H1 (cell line): Measurements from ENCODE around the gene EPS8. TPM values are rescaled to one million over a fixed set of nuclear protein-coding genes. Genes with fewer than 3 reads are reported as not detected.

Source experiments
- CTCF ChIA-PET: fragments of 300-600 bp; sonication (Branson Sonifier 250); formaldehyde crosslinking; loops from one replicate; lab custom pipeline; 2021; ENCODE audit not compliant: partially characterized antibody; lab: Charles Lee
- POLR2A ChIA-PET: fragments of 300-600 bp; sonication (Branson Sonifier 250); formaldehyde crosslinking; loops from one replicate; lab custom pipeline; 2021; ENCODE audit warnings: inconsistent platforms; ENCODE audit not compliant: partially characterized antibody; lab: Charles Lee
- DNase-seq, 2 experiments: peaks; one replicate each; pipeline versions ENCODE4 v3.0.0 to v3.0.0-alpha.2; 2010 to 2022; ENCODE audit warnings: low spot score in 2 of 2, low read depth in 1 of 2, mixed read lengths in 1 of 2
- FAIRE-seq: peaks from 2 replicates; lab custom pipeline; 2011; peaks lifted over from hg19 to GRCh38; lab: Jason Lieb, UNC
- H2AFZ ChIP-seq: 2 replicates; pipeline ENCODE4 v1.8.1; 2012; ENCODE audit warnings: low read length, inconsistent platforms
- H2AK5ac ChIP-seq: 2 replicates; pipeline ENCODE4 v1.6.1; 2013; ENCODE audit warnings: low read depth, low read length
- H2BK120ac ChIP-seq: replicated peaks from 2 replicates; pipeline ENCODE3; 2013; ENCODE audit warnings: low read depth, low read length, inconsistent platforms
- H2BK12ac ChIP-seq: 2 replicates; pipeline ENCODE4 v1.6.1; 2013; ENCODE audit warnings: low read depth, low read length
- H2BK15ac ChIP-seq: 2 replicates; pipeline ENCODE4 v1.6.1; 2013; ENCODE audit warnings: low read length
- H2BK20ac ChIP-seq: 2 replicates; pipeline ENCODE4 v1.6.1; 2013; ENCODE audit warnings: low read length
- H2BK5ac ChIP-seq: 2 replicates; pipeline ENCODE4 v1.6.1; 2013; ENCODE audit warnings: low read depth, low read length
- H3K14ac ChIP-seq: 2 replicates; pipeline ENCODE4 v1.6.1; 2013; ENCODE audit warnings: inconsistent platforms; ENCODE audit not compliant: insufficient read length
- H3K18ac ChIP-seq: 2 replicates; pipeline ENCODE4 v1.6.1; 2013; ENCODE audit warnings: low read length; ENCODE audit errors: extremely low read depth
- H3K23ac ChIP-seq: 2 replicates; pipeline ENCODE4 v1.6.1; 2013; ENCODE audit warnings: inconsistent platforms; ENCODE audit not compliant: insufficient read length
- H3K23me2 ChIP-seq: 2 replicates; pipeline ENCODE4 v1.6.1; 2013; ENCODE audit warnings: low read depth, low read length
- H3K27ac ChIP-seq: 2 replicates; pipeline ENCODE4 v1.6.1; 2011; ENCODE audit warnings: low read depth, low read length, inconsistent platforms
- H3K27me3 ChIP-seq, 4 experiments: replicated peaks in 1 of 4; 1 replicate in 1 of 4; 2 replicates in 3 of 4; pipeline versions ENCODE4 v1.6.1 to v1.8.1; 2011 to 2013; ENCODE audit warnings: low read length in 3 of 4, mild to moderate bottlenecking in 3 of 4, inconsistent platforms in 2 of 4, mixed read lengths in 2 of 4, moderate library complexity in 1 of 4; ENCODE audit not compliant: control insufficient read depth in 3 of 4, insufficient read depth in 3 of 4; ENCODE audit errors: extremely low read depth in 1 of 4
- H3K36me3 ChIP-seq, 4 experiments: 2 replicates each; pipeline versions ENCODE4 v1.6.1 to v1.8.1; 2011 to 2013; ENCODE audit warnings: mild to moderate bottlenecking in 4 of 4, low read length in 3 of 4, moderate library complexity in 2 of 4, control low read depth in 1 of 4, inconsistent platforms in 1 of 4; ENCODE audit not compliant: insufficient read depth in 4 of 4, control insufficient read depth in 2 of 4
- H3K4ac ChIP-seq: replicated peaks from 2 replicates; pipeline ENCODE3; 2013; ENCODE audit warnings: low read length, low read depth, mixed read lengths, inconsistent platforms; ENCODE audit not compliant: insufficient read length
- H3K4me1 ChIP-seq, 4 experiments: replicated peaks in 1 of 4; 1 replicate in 1 of 4; 2 replicates in 3 of 4; pipeline versions ENCODE4 v1.6.1 to v1.8.1; 2011 to 2013; ENCODE audit warnings: low read length in 3 of 4, inconsistent platforms in 2 of 4, mixed read lengths in 1 of 4; ENCODE audit not compliant: insufficient read depth in 4 of 4, control insufficient read depth in 3 of 4
- H3K4me2 ChIP-seq, 2 experiments: 2 replicates each; pipeline versions ENCODE4 v1.6.1 to v1.8.1; 2011 to 2013; ENCODE audit warnings: low read depth in 2 of 2, low read length in 2 of 2, control low read depth in 1 of 2, inconsistent platforms in 1 of 2, mild to moderate bottlenecking in 1 of 2; ENCODE audit not compliant: insufficient read depth in 1 of 2
- H3K4me3 ChIP-seq, 4 experiments: fragments of 200-600, 300-600 bp in 1 of 4; sonication (generic), shearing (Covaris generic), sonication (Bioruptor Twin) in 1 of 4; 2 replicates each; pipeline versions ENCODE4 v1.5.1 to v1.8.1; 2011 to 2016; ENCODE audit warnings: low read length in 4 of 4, low read depth in 3 of 4, control low read depth in 2 of 4, inconsistent platforms in 2 of 4, mild to moderate bottlenecking in 2 of 4, mixed read lengths in 1 of 4, moderate library complexity in 1 of 4; ENCODE audit not compliant: insufficient read depth in 2 of 4; ENCODE audit errors: extremely low read depth in 1 of 4
- H3K56ac ChIP-seq: replicated peaks from 2 replicates; pipeline ENCODE3; 2013; ENCODE audit warnings: low read depth, mild to moderate bottlenecking, mixed read lengths, low read length, inconsistent platforms; ENCODE audit not compliant: insufficient read length
- H3K79me1 ChIP-seq: 2 replicates; pipeline ENCODE4 v1.6.1; 2013; ENCODE audit warnings: low read depth, low read length, control low read depth
- H3K79me2 ChIP-seq, 2 experiments: 2 replicates each; pipeline versions ENCODE4 v1.6.1 to v1.8.1; 2012 to 2013; ENCODE audit warnings: low read length in 2 of 2, mild to moderate bottlenecking in 2 of 2, inconsistent platforms in 1 of 2; ENCODE audit not compliant: insufficient read depth in 2 of 2, control insufficient read depth in 1 of 2
- H3K9ac ChIP-seq, 4 experiments: replicated peaks in 1 of 4; 1 replicate in 1 of 4; 2 replicates in 3 of 4; pipeline versions ENCODE4 v1.6.1 to v1.8.1; 2011 to 2013; ENCODE audit warnings: low read depth in 3 of 4, low read length in 3 of 4, control low read depth in 2 of 4, mild to moderate bottlenecking in 2 of 4, moderate library complexity in 2 of 4, inconsistent platforms in 1 of 4; ENCODE audit errors: extremely low read depth in 1 of 4
- H3K9me3 ChIP-seq, 2 experiments: 2 replicates each; pipeline versions ENCODE4 v1.6.1 to v1.8.1; 2012 to 2013; ENCODE audit warnings: mild to moderate bottlenecking in 2 of 2, moderate library complexity in 2 of 2, control low read depth in 1 of 2, inconsistent platforms in 1 of 2, low read depth in 1 of 2, low read length in 1 of 2, mixed read lengths in 1 of 2; ENCODE audit not compliant: insufficient read depth in 2 of 2
- H4K20me1 ChIP-seq, 2 experiments: replicated peaks in 1 of 2; 2 replicates each; pipeline versions ENCODE3 to v1.8.1; 2011 to 2013; ENCODE audit warnings: inconsistent platforms in 2 of 2, low read length in 2 of 2, mild to moderate bottlenecking in 1 of 2; ENCODE audit not compliant: insufficient read depth in 2 of 2, control insufficient read depth in 1 of 2
- H4K5ac ChIP-seq: 2 replicates; pipeline ENCODE4 v1.6.1; 2013; ENCODE audit warnings: low read length, low read depth, mixed read lengths, inconsistent platforms; ENCODE audit not compliant: insufficient read length
- H4K8ac ChIP-seq: 2 replicates; pipeline ENCODE4 v1.8.0; 2013; ENCODE audit warnings: mild to moderate bottlenecking, moderate library complexity, low read length, inconsistent platforms; ENCODE audit not compliant: insufficient read depth; ENCODE audit errors: extremely low read depth
- H4K91ac ChIP-seq: replicated peaks from 2 replicates; pipeline ENCODE3; 2013; ENCODE audit warnings: low read length, mixed read lengths, inconsistent platforms; ENCODE audit not compliant: insufficient read length
- CBX8 ChIP-seq: fragments of 300-800, 300-1000 bp; sonication (generic); IDR thresholded peaks from 2 replicates; pipeline ENCODE4 v1.7.1; 2016; ENCODE audit warnings: low read depth, low read length, borderline replicate concordance
- CHD1 ChIP-seq: IDR thresholded peaks from 2 replicates; pipeline ENCODE4 v1.6.1; 2012; ENCODE audit warnings: low read depth, low read length, improper control_type of control experiment
- CTBP2 ChIP-seq: IDR thresholded peaks from 2 replicates; pipeline ENCODE4 v1.7.0; 2011; ENCODE audit warnings: borderline replicate concordance, mild to moderate bottlenecking, moderate library complexity, mixed read lengths, low read length; ENCODE audit not compliant: insufficient read depth, insufficient read length
- POLR2A ChIP-seq, 2 experiments: IDR thresholded peaks; 1 replicate in 1 of 2; 2 replicates in 1 of 2; pipeline ENCODE4 v1.6.1; 2011; ENCODE audit warnings: low read depth in 2 of 2, low read length in 2 of 2, mild to moderate bottlenecking in 2 of 2; ENCODE audit errors: control extremely low read depth in 1 of 2
- SAP30 ChIP-seq: fragments of 300-600 bp; sonication (generic); IDR thresholded peaks from 2 replicates; pipeline ENCODE4 v1.7.1; 2012; ENCODE audit warnings: low read length, moderate library complexity, mild to moderate bottlenecking, inconsistent platforms; ENCODE audit not compliant: insufficient read depth, insufficient replicate concordance
- TBP ChIP-seq: IDR thresholded peaks from 2 replicates; pipeline ENCODE4 v1.6.1; 2011; ENCODE audit warnings: low read depth, low read length, improper control_type of control experiment
- TEAD4 ChIP-seq: IDR thresholded peaks from 2 replicates; pipeline ENCODE4 v1.6.1; 2012; ENCODE audit warnings: low read depth, low read length, inconsistent platforms, mixed read lengths
- whole genome bisulfite sequencing, 2 experiments: shearing (Covaris generic) in 1 of 2; methylation state at CpG; one replicate each; pipeline versions ENCODE4 v1.1.6 to v1.1.7; 2013 to 2015; ENCODE audit warnings: low lambda C conversion rate in 2 of 2, mixed read lengths in 2 of 2, inconsistent platforms in 1 of 2, low coverage in 1 of 2, missing lambda C conversion rate in 1 of 2; ENCODE audit not compliant: insufficient replicate concordance in 2 of 2, insufficient coverage in 1 of 2, insufficient read length in 1 of 2; ENCODE audit errors: extremely low coverage in 1 of 2, missing lambda C conversion rate in 1 of 2; 5-methylcytosine and 5-hydroxymethylcytosine counted together
- polyA plus RNA-seq, 7 experiments: library from polyadenylated mRNA; depleted of rRNA in 3 of 7; stranded (reverse) in 5 of 7; unstranded in 2 of 7; fragments of >200 nt in 5 of 7; fragments of 200-250 nt in 2 of 7; gene quantifications; 1 replicate in 5 of 7; 2 replicates in 1 of 7; 4 replicates in 1 of 7; pipeline versions ENCODE4 v1.2.1 to v1.2.3, GENCODE V29; 2011 to 2013; ENCODE audit warnings: missing spikeins in 2 of 7, mixed read lengths in 2 of 7
- total RNA-seq: library from RNA; stranded (reverse); fragmentation: NEBNext Ultra II Directional; extraction: Animal tissue kit (Norgen Biotek cat#: 25700); gene quantifications from 2 replicates; pipeline ENCODE4 v1.2.1, GENCODE V29; 2021
- TF ChIP-seq, protein P1 (sequence below): IDR thresholded peaks from 2 replicates; pipeline ENCODE4 v1.6.1; 2011; ENCODE audit warnings: low read depth, mild to moderate bottlenecking, low read length; ENCODE audit not compliant: insufficient read depth

EPS8 gene
- total and polyA plus RNA-seq, 2 of the 8 experiments (the other 6 are each of a cell fraction or from before 2014, with no cell fraction given): 3.0 to 4.6 TPM

DNA sequence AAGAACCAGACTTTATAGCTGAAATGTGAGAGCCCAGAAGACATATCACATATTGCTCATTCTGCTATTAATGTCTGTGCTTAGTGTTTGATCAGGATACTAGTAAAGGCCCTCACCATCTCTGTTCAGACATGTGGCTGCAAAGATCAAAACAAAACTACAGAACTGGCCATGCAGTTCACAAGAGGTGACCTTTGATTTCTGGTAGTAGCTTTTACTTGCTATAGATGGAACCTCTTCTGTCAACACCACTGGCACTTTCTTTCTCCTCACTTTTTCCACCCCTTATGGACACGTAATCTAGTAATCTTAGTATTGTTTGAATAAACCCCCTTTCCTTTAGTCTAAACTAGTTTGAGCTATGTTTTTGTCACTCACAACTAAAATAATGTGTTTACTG lies 214.8 kb downstream of the EPS8 start:
- Histone ChIP-seq H3K27me3 (no peaks in the 10 kb centered on the region), H3K4me3 (no peak overlapping the region), H3K14ac (no peak overlapping the region), H3K4ac (no peak overlapping the region), H3K9ac (no peak overlapping the region), H2BK120ac (no peak overlapping the region), H4K5ac (no peak overlapping the region), H3K56ac (no peak overlapping the region), H4K20me1 (no peaks in the 10 kb centered on the region), H2AFZ (no peak overlapping the region), H3K79me2 (no peaks in the 10 kb centered on the region), H4K91ac (no peak overlapping the region), H3K36me3 (no peaks in the 10 kb centered on the region), H3K23ac (no peak overlapping the region), H3K4me1 (no peaks in the 10 kb centered on the region), H2BK5ac (no peak overlapping the region), H3K27ac (no peak overlapping the region), H2BK12ac (no peak overlapping the region), H2BK20ac (no peak overlapping the region), H3K9me3 (no peaks in the 10 kb centered on the region), H3K79me1 (no peaks in the 10 kb centered on the region), H2BK15ac (no peak overlapping the region), H3K18ac (no peak overlapping the region), H4K8ac (no peak overlapping the region), H3K4me2 (no peak overlapping the region), H2AK5ac (no peak overlapping the region), H3K23me2 (no peaks in the 10 kb centered on the region)
- no peak for DNase-seq
- WGBS, 2 experiments: 88% methylated on average over 1 of the region's 1 CpG; no CpG with 5 or more reads in 1 of the 2 experiments
- TF ChIP-seq CTBP2: no peak
- TF ChIP-seq POLR2A (IDR thresholded peaks at IDR 0.05; ENCODE audit: control extremely low read depth in 1 of 2, low read depth in 2 of 2, low read length in 2 of 2): no peak
- TF ChIP-seq CHD1: no peak
- no peak for TF ChIP-seq CBX8
- TF ChIP-seq SAP30: no peak
- TF ChIP-seq TEAD4: no peak
- TF ChIP-seq, protein P1, sequence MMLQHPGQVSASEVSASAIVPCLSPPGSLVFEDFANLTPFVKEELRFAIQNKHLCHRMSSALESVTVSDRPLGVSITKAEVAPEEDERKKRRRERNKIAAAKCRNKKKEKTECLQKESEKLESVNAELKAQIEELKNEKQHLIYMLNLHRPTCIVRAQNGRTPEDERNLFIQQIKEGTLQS: no peak
- TF ChIP-seq TBP: no peak
- CTCF ChIA-PET: interaction anchor here (1.6 to 3.0 kb wide), 3 partner anchors 10 to 42 kb away, joined by 5 to 17 read pairs (median 8); no protein-coding TSS in a partner anchor
- FAIRE-seq: no peak
- POLR2A ChIA-PET: no interaction called here
